ENCODE results near the gene TAX1BP1. TPM values are rescaled to one million over a fixed set of nuclear protein-coding genes. Genes with fewer than 3 reads are reported as not detected.

The TAX1BP1 gene
- total RNA-seq, 2 experiments from 2014 or later, result 27.9 to 49.7 TPM

DNA sequence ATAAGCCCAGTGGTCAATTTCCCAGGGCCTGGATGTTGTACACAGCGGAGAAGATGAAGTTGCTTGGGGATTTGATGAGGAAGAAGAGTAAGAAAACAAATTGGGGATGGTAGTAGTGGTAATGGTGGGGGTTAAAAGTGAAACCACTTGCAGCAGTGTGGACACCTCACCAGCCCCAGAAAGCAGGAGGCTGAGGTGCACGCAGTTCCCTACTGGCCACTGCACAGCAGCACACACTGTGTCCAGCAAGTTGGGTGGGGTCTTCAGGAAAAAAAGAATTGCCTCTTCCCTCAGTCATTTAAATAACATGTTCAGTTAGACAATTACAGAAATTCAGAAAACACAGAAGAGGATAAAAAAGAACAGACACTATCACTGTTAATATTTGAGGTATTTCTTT, 96.6 kb downstream of the TAX1BP1 start:
- no peak overlapping the region for H2AFZ ChIP-seq (ENCODE audit: low read length)
- H3K4me2 ChIP-seq (ENCODE audit: low read length), result no peak overlapping the region
- H3K9me3 ChIP-seq (ENCODE audit: low read length), result no peaks in the 10 kb centered on the region
- no peak for DNase-seq (ENCODE audit: low spot score)
- TF ChIP-seq CTCF (conservative IDR thresholded peaks at IDR 0.05; ENCODE audit: low read length) (no peak), EZH2phosphoT487 (IDR thresholded peaks at IDR 0.05; ENCODE audit: borderline replicate concordance, low read depth, low read length) (no peak)
- H3K9me2 ChIP-seq (ENCODE audit: insufficient read depth, low read length), result no peaks in the 10 kb centered on the region
- no peak overlapping the region for H3K4me3 ChIP-seq (ENCODE audit: low read depth, low read length, poor library complexity, severe bottlenecking)
- ChIA-PET POLR2A (no interaction called here), CTCF (ENCODE audit: unreplicated experiment) (no interaction called here)
- H4K20me1 ChIP-seq (ENCODE audit: insufficient read depth, low read length), result no peaks in the 10 kb centered on the region
- H3K27ac ChIP-seq (ENCODE audit: low read depth, low read length, poor library complexity, severe bottlenecking), result no peak overlapping the region
- intact Hi-C loops (cut with micrococcal nuclease; ENCODE audit: unreplicated experiment), result no loop called here
- H3K36me3 ChIP-seq (ENCODE audit: insufficient read depth, low read length), result peaks cover 31% of the 10 kb centered on the region; the same call in 1 of the 2 replicates
- no peaks in the 10 kb centered on the region for H3K4me1 ChIP-seq (ENCODE audit: insufficient read depth, low read length, poor library complexity, severe bottlenecking)
- BruUV-seq (replicated peaks), result no TSS peak
- H3K79me2 ChIP-seq (ENCODE audit: insufficient read depth, low read depth, low read length), result no peaks in the 10 kb centered on the region

DNA sequence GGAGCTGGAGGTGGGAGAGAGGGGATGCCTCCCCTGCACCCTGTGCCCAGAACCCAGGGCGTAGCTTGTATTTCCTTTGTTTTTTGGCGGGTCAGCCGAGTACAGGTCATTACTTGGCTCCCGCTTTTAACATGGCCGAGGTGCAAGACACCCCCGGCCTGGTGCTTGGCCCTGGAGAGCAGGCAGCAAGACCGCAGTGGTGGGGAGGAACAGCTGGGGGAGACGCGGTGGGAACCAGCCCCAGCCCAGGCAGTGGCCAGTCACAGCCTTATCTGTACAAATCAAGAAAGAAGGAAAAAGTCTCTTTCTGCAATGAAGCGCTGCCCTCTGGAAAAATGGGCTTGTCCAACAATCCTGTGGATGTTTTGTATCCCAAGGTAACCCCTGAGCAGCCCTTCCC, 99.1 kb downstream of the TAX1BP1 start:
- no peaks in the 10 kb centered on the region for H3K4me1 ChIP-seq (ENCODE audit: insufficient read depth, low read length, poor library complexity, severe bottlenecking)
- no peaks in the 10 kb centered on the region for H3K9me3 ChIP-seq (ENCODE audit: low read length)
- no peaks in the 10 kb centered on the region for H4K20me1 ChIP-seq (ENCODE audit: insufficient read depth, low read length)
- no peak for TF ChIP-seq EZH2phosphoT487 (IDR thresholded peaks at IDR 0.05; ENCODE audit: borderline replicate concordance, low read depth, low read length)
- TF ChIP-seq CTCF (conservative IDR thresholded peaks at IDR 0.05; ENCODE audit: low read length), result no peak
- CTCF ChIA-PET (ENCODE audit: unreplicated experiment), result no interaction called here
- no peak overlapping the region for H3K4me3 ChIP-seq (ENCODE audit: low read depth, low read length, poor library complexity, severe bottlenecking)
- intact Hi-C loops (cut with micrococcal nuclease; ENCODE audit: unreplicated experiment), result no loop called here
- DNase-seq (ENCODE audit: low spot score), result no peak
- H3K36me3 ChIP-seq (ENCODE audit: insufficient read depth, low read length), result peaks cover 24% of the 10 kb centered on the region; the same call in 1 of the 2 replicates
- no peak overlapping the region for H2AFZ ChIP-seq (ENCODE audit: low read length)
- BruUV-seq (replicated peaks), result no TSS peak
- POLR2A ChIA-PET, result no interaction called here
- H3K27ac ChIP-seq (ENCODE audit: low read depth, low read length, poor library complexity, severe bottlenecking), result no peak overlapping the region
- no peak overlapping the region for H3K4me2 ChIP-seq (ENCODE audit: low read length)
- no peaks in the 10 kb centered on the region for H3K79me2 ChIP-seq (ENCODE audit: insufficient read depth, low read depth, low read length)
- H3K9me2 ChIP-seq (ENCODE audit: insufficient read depth, low read length), result no peaks in the 10 kb centered on the region

- CTCF ChIA-PET (ENCODE audit: unreplicated experiment), result no interaction called here
- no peaks in the 10 kb centered on the region for H3K4me1 ChIP-seq (ENCODE audit: insufficient read depth, low read length, poor library complexity, severe bottlenecking)
- intact Hi-C loops (cut with micrococcal nuclease; ENCODE audit: unreplicated experiment), result no loop called here
- H2AFZ ChIP-seq (ENCODE audit: low read length), result no peak overlapping the region
- no peak overlapping the region for H3K27ac ChIP-seq (ENCODE audit: low read depth, low read length, poor library complexity, severe bottlenecking)
- POLR2A ChIA-PET, result no interaction called here
- H3K4me2 ChIP-seq (ENCODE audit: low read length), result no peak overlapping the region
- no TSS peak for BruUV-seq (replicated peaks)
- no peaks in the 10 kb centered on the region for H3K9me2 ChIP-seq (ENCODE audit: insufficient read depth, low read length)
- H3K36me3 ChIP-seq (ENCODE audit: insufficient read depth, low read length), result peaks cover 21% of the 10 kb centered on the region; the same call in 1 of the 2 replicates
- no peak for DNase-seq (ENCODE audit: low spot score)
- H3K9me3 ChIP-seq (ENCODE audit: low read length), result no peaks in the 10 kb centered on the region
- H3K79me2 ChIP-seq (ENCODE audit: insufficient read depth, low read depth, low read length), result no peaks in the 10 kb centered on the region
- H4K20me1 ChIP-seq (ENCODE audit: insufficient read depth, low read length), result no peaks in the 10 kb centered on the region
- no peak for TF ChIP-seq EZH2phosphoT487 (IDR thresholded peaks at IDR 0.05; ENCODE audit: borderline replicate concordance, low read depth, low read length)
- TF ChIP-seq CTCF (conservative IDR thresholded peaks at IDR 0.05; ENCODE audit: low read length), result no peak
- no peak overlapping the region for H3K4me3 ChIP-seq (ENCODE audit: low read depth, low read length, poor library complexity, severe bottlenecking)
Observed at GRCh38 chr7:27840313-27840712, 100.4 kb downstream of the TAX1BP1 start.

Data from OCI-LY7 (cell line).